ENCODE measurements around the gene MAP3K8. TPM values are rescaled to one million over a fixed set of nuclear protein-coding genes. Genes with fewer than 3 reads are reported as not detected.

Gene MAP3K8
- total and polyA plus RNA-seq, 2 of the 8 experiments (the other 6 are each of a cell fraction or from before 2014, with no cell fraction given): 5.6 to 6.0 TPM

DNA sequence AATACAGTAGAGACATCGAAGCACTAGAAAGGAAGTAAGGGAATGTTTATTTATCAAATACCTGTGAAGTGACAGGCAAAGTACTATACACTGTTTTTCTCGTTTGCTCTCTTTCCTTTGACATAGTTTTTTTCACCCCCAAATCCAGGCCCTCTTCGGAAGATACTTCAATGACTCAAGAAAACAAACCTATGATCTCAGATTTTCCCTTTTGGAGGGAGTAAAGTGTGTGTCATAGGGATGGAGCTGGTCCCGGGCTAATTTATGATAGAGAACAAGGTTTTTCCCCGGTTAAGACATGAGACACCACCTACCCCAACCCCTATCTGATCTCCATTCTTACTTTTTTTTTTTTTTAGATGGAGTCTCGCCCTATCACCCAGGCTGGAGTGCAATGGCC lies 61.7 kb downstream of the MAP3K8 start:
- Histone ChIP-seq H3K56ac (replicated peaks; ENCODE audit: insufficient read length, low read depth, low read length) (no peak overlapping the region), H4K91ac (replicated peaks; ENCODE audit: insufficient read length, low read length) (no peak overlapping the region), H3K79me1 (ENCODE audit: low read depth, low read length) (no peaks in the 10 kb centered on the region; the same call in 1 of the 2 replicates), H3K4me1 (replicated peaks in 1 of 4; ENCODE audit: control insufficient read depth in 3 of 4, insufficient read depth in 4 of 4, low read length in 3 of 4) (no peaks in the 10 kb centered on the region), H2BK15ac (ENCODE audit: low read length) (no peak overlapping the region), H3K79me2 (ENCODE audit: control insufficient read depth in 1 of 2, insufficient read depth in 2 of 2, low read length in 2 of 2) (no peaks in the 10 kb centered on the region), H3K18ac (ENCODE audit: extremely low read depth, low read length) (no peak overlapping the region), H3K27me3 (replicated peaks in 1 of 4; ENCODE audit: control insufficient read depth in 3 of 4, extremely low read depth in 1 of 4, insufficient read depth in 3 of 4, low read length in 3 of 4) (no peaks in the 10 kb centered on the region), H2BK20ac (ENCODE audit: low read length) (no peak overlapping the region), H2AFZ (ENCODE audit: low read length) (no peak overlapping the region), H3K4me2 (ENCODE audit: insufficient read depth in 1 of 2, low read depth in 2 of 2, low read length in 2 of 2) (no peak overlapping the region), H3K23ac (ENCODE audit: insufficient read length) (no peak overlapping the region), H3K36me3 (ENCODE audit: control insufficient read depth in 2 of 4, insufficient read depth in 4 of 4, low read length in 3 of 4) (no peaks in the 10 kb centered on the region), H4K5ac (ENCODE audit: insufficient read length, low read depth, low read length) (no peak overlapping the region), H3K9ac (replicated peaks in 1 of 4; ENCODE audit: extremely low read depth in 1 of 4, low read depth in 3 of 4, low read length in 3 of 4) (no peak overlapping the region), H4K20me1 (replicated peaks in 1 of 2; ENCODE audit: control insufficient read depth in 1 of 2, insufficient read depth in 2 of 2, low read length in 2 of 2) (no peaks in the 10 kb centered on the region), H3K23me2 (ENCODE audit: low read depth, low read length) (no peaks in the 10 kb centered on the region), H2BK12ac (ENCODE audit: low read depth, low read length) (no peak overlapping the region), H4K8ac (ENCODE audit: extremely low read depth, insufficient read depth, low read length) (no peak overlapping the region), H3K14ac (ENCODE audit: insufficient read length) (no peak overlapping the region), H2BK120ac (replicated peaks; ENCODE audit: low read depth, low read length) (no peak overlapping the region), H3K4ac (replicated peaks; ENCODE audit: insufficient read length, low read depth, low read length) (no peak overlapping the region), H3K4me3 (ENCODE audit: extremely low read depth in 1 of 4, insufficient read depth in 2 of 4, low read depth in 3 of 4, low read length in 4 of 4) (no peak overlapping the region), H2AK5ac (ENCODE audit: low read depth, low read length) (no peak overlapping the region), H3K27ac (ENCODE audit: low read depth, low read length) (no peak overlapping the region), H3K9me3 (ENCODE audit: insufficient read depth in 2 of 2, low read depth in 1 of 2, low read length in 1 of 2) (no peaks in the 10 kb centered on the region), H2BK5ac (ENCODE audit: low read depth, low read length) (no peak overlapping the region)
- CTCF ChIA-PET (ENCODE audit: partially characterized antibody): interaction anchor here (0.8 kb wide), 1 partner anchor 20 kb away, joined by 3 read pairs; no protein-coding TSS in a partner anchor
- FAIRE-seq (no peak), DNase-seq (ENCODE audit: low read depth in 1 of 2, low spot score in 2 of 2) (no peak)
- no peak for TF ChIP-seq NRF1 (IDR thresholded peaks at IDR 0.05; ENCODE audit: low read depth, low read length)
- TF ChIP-seq CBX8 (IDR thresholded peaks at IDR 0.05; ENCODE audit: borderline replicate concordance, low read depth, low read length): no peak
- no peak for TF ChIP-seq NANOG (IDR thresholded peaks at IDR 0.05; ENCODE audit: insufficient read depth, low read depth, low read length, poor library complexity, severe bottlenecking)
- TF ChIP-seq TBP (IDR thresholded peaks at IDR 0.05; ENCODE audit: low read depth, low read length): no peak
- no peak for TF ChIP-seq SAP30 (IDR thresholded peaks at IDR 0.05; ENCODE audit: insufficient read depth, insufficient replicate concordance, low read length)
- WGBS, 2 experiments (ENCODE audit: extremely low coverage in 1 of 2, insufficient coverage in 1 of 2, insufficient read length in 1 of 2, insufficient replicate concordance in 2 of 2, low coverage in 1 of 2, low lambda C conversion rate in 2 of 2, missing lambda C conversion rate in 1 of 2): 79% methylated on average over 6 of the region's 6 CpGs; no CpG with 5 or more reads in 1 of the 2 experiments
- POLR2A ChIA-PET (ENCODE audit: partially characterized antibody): no interaction called here

Data from H1 (cell line).